ENCODE measurements around the gene RAB14.
A peak's percentile ranks its signal among the peaks of the same experiment; 100 is the strongest.

Gene RAB14

DNA sequence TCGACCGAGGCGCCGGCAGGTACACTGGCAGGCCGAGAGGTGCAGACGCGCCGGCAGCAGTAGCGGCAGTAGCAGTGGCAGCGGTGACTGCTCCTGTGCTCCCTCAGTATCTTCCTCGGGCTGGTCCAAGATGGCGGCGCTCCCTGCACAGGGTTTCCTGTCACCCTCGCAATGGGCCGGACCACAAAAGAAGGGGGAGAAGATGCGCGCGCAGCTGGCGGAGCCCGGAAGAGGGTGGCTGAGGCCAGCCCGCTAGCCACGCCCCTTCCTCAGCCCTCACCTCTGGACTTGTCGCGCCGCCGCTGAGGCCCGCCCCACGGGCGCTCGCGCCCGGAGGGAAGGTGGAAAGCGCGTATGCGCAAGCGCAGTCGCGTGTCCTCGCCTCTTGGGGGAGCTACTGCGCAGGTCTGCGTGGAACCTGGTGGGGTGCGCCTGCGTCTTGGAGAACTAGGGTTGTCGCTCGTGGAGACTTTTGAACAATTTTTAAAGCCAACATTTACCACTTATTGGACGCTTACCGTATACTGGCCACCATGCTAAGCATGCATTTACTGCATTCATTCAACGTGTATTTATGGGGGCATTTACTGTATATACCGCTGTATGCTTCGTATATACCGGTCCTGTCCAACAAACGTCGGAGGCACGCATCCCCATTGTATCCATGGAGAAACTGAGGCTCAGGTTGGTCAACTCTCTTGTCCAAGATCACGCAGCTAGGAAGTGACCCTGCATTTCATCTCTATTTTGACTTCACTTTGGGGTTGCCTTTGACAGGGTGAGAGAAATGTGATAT, at the start of gene RAB14:
RAB14 (minus strand) TSS at position 132 of the 796 bp plus-strand sequence. CDS start 8,457 bp downstream, outside the sequence.
- peak; percentile 99 for DNase-seq

DNA sequence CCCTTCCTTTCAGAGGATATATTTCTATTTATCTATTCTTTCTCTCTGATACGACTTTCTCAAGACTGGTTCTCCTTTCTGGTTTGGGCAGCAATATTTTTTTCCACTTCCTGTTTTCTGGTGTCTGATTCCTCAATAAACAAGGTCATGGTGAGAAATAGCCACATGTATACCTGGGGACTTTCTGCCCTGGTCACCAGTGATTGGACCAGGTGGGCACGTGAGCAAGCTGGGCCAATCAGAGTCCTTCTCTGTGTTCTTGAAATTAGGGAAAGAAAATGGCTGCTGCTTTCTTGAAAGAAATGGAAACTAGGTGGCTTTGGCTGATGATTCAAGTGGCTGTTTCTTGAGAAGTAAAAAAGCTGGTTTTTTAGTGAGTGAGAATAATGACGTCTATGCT, 47.9 kb upstream of the RAB14 start:
- no peak for DNase-seq

DNA sequence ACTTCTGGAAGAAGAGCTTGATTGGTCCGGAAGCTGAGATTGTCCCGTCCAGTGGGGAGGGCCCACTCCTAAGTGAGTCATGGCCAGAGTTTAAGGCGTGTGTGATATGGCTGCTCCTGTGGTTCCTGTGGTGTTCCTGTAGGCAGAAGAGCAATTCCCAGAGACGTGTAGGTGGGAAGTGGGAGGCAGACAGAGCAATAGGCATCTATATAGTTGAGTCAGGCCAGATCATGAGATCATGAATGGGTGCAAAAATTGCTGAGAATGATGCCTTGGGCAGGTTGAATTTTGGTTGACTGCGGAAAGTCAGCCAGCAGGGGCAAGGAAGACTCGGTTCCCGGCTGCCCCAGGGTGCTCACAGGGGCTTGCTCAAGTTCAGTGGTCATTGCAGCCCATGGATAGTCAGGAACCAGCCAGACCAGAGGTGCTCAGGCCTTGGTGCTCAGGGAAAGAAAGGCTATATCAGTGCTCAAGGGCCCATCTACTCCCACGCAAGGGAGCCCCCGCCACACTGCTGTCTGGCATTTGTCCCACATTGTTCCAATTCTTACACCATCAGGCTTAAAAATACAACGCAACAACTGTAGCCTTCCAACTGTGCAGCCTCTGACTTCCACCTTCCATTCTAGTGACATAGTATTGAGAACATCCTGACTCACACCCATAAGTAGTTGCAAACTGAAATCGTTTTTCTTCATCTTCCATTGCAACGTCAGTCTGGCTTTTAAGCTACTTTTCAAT, 45.3 kb upstream of the RAB14 start:
- DNase-seq = no peak

DNA sequence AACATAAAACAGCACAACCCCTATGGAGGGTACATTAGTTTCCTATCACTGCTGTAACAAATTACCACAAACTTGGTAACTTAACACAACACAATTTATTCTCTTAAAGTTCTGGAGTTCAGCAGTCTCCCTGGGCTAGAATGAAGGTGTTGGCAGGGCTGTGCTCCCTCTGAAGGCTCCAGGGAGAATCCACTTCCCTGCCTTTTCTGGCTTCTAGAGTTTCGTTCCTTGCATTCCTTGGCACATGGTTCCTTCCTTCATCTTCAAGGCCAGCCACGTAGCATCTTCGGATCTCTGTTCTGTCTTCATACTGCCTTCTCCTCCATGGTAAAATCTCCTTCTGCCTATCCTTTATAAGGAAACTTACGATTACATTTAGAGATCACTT, 41.3 kb upstream of the RAB14 start:
- no peak for DNase-seq

DNA sequence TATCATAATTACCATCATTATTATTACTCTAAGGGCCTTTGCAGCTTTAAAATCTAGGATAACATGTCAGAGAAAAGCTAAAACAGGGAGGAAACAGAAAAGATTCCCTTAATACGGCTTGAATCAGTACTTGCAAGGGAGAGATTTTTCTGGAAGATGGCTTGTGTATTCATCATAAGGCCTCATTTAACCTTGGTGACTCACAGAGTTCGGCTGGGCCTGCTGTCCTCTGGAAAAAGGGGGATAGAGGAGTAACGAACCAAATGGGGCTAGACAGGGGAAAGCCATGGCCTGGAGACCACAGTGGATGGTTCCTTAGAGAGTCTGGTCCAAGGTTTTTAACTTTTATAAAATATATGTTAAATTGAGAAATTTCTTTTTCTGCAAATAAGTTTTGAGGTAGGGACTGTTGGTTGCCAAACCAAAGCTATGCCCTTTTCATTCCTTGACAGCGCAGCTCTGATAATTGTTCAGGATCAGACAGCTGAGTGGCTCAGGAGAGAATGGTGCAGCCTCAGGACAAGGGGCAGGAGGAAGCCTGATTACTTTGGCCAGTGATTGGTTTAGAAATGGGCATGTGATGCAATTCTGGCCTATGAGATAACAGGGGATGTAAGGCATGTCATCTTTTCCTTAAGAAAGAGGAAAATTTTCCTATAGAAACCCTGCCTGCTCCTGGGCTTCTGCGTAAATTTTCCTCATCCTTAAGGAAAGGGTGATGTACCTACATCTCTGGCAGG, 40.7 kb upstream of the RAB14 start:
- no peak for DNase-seq

DNA sequence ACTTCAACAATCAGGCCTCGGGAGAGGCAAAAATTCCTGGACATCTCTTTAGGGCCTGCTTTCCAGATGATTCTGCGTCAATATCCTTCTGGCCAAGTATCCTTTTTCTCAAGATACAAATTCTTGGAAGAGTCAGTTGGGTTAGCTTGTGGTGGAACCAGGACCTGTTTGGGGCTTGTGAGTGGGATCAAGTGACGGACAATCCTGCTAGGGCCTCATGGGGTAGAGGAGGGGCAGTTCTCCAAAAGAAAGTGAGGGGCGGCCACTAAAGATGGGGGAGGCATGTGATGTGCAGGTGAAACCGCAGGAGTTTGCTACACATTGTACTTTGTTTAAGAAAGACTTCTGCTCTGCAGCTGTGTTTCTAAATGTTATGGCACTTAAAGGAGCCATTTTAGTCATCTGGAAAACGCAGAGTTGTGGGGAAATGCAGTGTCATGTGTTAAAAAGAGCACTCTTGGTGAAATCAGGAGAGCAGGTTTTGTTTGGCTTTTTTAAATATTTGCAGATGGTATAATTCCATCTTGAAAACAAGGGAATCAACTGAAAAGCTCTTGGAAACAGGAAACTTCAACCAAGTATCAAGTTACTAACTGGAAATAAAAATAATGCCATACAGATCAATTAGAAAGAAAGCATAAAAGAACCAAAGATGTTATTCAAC, 38.9 kb upstream of the RAB14 start:
- peak; percentile 35 for DNase-seq

DNA sequence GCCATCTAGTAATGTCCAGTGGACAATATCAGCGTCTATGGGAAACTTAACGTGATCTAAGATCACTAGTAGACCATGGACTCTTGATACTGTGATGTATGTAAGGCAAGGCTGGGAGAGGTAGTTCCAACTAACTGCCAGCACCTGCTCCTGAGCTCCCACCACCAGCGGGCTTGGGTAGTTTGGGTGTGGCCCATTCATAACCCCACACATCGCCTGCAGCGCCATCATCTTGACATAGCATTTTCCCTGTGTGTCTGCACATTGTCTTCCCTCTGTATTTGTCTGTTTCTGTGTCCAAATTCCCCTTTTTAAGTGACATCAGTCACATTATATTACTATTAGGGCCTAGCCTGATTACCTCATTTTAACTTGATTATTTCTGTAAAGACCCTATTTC, 38.2 kb upstream of the RAB14 start:
- no peak for DNase-seq

DNA sequence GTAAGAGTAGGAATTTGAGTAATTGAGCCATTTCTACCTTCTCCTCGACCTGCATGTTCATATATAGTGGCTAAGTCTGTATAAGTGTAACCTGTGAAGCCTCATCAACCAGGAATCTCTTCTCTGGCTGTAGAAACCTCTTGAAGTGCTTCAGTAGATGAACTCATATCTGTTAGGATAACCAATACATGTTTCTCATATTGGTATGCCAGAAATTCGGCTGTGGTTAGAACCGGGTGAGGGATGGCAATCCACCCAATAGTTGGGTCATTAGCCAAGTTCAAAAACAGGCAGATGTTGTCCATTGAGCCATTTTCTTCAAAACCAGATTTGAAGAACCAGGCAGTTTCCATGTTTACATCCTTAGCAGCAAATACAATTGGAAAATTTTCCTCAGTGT, 37.4 kb upstream of the RAB14 start:
- no peak for DNase-seq

DNA sequence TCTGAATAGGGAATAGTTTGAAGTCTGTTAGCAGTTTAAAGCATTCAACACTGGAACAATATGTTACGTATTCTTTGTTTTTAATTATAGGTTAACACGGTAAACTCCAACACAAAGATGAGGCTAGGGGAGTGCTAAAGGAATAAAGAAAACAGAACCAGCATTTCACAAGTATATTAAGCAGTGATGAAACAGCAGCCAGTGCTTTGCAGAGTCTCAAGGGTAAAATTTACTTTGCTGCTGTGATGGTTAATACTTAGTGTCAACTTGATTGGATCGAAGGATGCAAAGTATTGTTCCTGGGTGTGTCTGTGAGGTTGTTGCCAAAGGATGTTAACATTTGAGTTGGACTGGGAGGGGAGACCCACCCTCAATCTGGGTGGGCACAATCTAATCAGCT, 36.2 kb upstream of the RAB14 start:
- no peak for DNase-seq

DNA sequence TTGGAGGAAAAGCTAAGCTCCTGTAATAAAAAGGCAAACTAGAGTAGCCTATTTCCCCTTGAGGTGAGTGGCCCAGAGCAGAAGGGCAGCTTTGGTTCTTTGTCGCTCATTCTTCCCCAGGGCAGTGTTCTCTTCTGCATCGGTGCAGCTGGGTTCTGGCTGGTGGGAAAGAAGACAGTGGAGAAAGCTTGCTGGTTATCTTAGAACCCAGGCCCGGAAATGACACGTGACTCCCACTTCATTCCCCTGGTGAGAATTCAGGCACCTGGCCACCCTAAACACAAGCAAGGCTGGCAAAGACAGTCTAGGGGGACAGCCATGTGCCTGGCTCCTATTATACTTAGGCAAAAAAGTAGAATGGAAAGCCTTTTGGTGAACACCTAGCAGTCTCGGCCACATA, 33.8 kb upstream of the RAB14 start:
- DNase-seq = no peak

DNA sequence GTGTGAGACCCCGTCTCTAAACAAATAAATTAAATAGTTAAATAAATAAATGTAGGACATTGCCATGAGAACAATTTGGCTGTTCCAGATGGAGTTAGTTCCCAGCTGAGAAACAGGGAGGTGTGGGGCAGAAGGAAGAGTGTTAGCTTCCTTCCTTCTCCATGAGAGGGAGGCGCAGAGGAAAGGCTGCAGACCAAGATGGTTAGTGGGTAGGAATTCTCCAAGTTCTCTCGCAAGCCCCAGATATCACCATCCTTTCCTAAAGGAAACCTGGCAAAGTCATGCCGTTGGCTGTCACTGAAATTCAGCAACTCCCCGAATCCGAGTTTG, 33.1 kb upstream of the RAB14 start:
- DNase-seq = no peak

DNA sequence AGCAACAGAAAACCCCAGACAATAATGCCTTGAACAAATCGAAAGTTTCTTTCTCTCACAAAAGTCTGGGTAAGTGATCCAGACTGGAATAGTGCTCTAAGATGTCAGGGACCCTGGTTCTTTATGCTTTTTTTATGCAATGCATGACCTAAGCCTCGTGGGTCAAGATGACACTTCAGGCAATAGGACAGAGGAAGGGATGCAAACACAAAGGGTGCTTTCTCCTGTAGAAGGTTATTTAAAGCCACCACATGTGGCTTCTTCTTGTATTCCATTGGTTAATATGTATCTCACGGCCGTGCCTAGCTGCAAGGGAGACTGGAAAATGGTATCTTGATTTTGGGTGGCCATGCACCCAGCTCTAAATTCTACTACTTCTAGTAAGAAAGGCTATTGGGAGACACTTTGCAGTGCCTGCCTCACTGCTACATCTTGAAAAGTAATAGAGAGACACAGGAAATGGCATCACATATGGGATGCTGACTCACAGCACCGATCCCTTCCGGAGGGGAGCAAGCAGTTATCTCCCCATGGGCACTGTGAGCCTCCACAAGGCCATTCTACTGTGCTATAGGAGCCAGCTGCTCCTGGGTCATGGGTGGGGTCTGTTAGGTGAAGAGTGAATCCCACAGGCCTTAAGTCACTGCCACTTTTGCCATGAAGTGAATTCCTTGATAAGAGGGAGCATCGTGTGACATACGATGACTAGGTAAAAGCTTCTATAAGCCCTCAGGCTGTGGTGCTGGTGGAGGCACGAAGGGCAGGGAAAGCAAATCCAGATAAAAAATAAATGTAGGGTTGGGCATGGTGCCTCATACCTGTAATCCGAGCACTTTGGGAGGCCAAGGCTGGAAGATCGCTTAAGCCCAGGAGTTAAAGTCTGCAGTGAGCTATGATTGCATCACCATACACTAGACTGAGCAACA, 32.5 kb upstream of the RAB14 start:
- DNase-seq = no peak

DNA sequence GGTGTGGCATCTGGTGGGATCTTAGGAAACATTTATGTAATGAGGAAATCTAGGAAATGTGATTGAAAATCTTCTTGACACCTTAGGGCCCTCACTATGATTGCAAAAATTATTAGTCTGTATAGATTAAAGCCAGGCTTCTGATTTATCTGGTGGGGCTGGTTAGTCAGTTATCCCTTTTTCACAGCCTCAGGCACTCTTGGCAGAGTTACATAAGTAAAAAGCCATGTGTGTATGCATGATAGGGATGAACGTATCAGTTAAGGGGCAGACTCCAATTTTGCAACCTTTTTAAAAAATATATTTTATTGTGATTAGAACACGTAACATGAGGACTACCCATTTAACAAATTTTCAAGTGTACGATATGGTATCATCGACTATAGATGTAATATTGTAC, 30.6 kb upstream of the RAB14 start:
- no peak for DNase-seq

DNA sequence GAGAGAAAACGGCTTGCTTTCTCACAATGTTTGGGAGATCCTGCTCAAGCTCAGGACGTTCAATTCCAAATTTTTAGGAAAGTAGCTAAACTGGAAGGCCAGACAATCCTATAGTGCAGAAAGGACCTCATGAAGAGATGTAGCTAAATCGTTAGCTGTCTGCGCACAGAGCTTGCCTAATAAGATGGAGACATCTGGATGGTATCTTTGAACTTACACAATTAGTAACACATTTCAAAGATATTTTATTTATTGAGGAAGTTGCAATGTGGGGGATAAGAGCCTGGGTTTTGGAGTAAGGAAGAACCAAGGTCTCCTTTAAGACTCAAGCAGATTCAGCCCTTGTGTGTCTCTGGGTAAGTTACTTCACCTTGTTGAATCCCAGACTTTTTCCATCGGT, 28.6 kb upstream of the RAB14 start:
- DNase-seq = no peak

DNA sequence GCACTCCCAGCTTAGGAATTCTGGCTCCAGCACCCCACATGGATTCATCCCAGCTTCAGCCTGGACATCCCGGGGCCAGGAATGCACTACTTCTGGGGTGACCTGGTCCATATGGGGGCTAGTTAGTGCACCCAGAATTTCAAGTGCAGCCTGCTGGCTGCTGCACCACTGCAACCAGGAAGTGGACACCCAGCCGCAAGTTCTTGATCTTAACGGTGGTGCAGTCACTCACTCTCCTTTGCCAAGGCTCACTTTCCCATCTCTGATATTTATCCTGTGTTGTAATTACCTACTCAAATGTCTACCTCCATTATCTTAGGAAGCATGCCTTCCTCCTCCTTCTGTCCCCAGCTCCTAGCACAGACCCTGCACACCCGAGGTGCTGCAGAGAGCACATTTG, 26.2 kb upstream of the RAB14 start:
- no peak for DNase-seq

DNA sequence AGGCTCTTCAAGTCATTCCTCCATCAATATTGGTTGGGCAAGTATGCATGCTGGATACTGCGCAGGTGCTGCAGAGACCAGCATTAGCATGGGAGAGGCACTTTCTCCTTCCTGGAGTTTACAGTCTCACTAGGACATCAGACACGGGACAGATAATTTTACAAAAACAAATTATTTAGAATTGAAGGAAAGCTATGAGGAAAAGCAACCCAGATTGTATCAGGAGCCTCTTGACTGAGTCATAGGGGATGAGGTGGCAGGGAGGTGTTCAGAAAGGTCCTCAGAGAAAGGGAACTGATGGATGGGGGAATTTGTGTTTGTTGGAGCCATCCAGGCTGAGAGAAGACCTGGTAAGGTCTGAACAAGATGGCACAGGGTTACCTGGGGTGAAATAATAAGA, 24.5 kb upstream of the RAB14 start:
- DNase-seq = no peak

DNA sequence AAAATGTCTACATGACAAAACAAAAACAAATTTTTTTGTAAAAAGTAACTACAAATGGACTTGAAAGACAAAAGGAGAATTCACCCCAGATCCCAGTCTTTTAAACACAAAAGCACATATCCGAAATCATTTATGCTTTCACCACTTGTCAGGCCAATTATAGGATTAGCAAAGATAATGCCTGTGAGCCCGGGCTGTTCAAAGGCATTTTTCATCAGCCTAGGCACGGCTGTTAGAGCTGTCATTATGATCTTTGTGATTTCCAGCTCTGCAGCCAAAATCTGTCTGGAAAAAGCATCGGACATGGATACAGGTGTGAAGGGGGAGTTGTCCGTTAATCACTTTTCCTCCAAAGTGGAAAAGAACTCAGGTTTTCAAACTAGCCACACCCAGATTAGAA, 23.6 kb upstream of the RAB14 start:
- DNase-seq = no peak

DNA sequence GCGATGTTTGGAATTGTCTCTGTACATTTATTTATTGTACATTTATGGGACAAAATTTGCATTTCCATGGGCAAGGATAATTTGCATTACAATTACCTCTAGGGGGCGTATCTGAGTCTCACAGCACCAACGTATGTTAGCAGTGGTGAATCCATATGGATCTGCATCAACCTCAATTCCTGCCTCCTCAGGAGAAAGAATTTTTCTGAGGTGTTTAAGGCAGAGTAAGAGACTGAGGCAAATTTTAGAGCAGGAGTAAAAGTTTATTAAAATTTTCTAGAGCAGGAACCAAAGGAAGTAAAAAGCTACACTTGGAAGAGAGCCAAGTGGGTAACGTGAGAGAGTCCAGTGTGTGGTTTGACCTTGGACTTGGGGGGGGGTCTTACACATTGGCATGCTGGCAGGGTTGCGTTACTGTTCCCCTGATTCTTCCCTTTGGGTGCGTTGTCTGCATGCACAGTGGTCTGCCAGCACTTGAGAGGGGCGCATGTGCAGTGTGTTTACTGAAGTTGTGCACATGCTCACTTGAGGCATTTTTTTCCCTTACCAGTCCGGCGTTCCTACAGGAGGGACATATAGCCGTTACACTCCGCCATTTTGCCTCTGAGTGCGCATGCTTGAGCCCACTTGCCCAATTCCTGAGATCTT, 21.0 kb upstream of the RAB14 start:
- DNase-seq = peak; percentile 32

DNA sequence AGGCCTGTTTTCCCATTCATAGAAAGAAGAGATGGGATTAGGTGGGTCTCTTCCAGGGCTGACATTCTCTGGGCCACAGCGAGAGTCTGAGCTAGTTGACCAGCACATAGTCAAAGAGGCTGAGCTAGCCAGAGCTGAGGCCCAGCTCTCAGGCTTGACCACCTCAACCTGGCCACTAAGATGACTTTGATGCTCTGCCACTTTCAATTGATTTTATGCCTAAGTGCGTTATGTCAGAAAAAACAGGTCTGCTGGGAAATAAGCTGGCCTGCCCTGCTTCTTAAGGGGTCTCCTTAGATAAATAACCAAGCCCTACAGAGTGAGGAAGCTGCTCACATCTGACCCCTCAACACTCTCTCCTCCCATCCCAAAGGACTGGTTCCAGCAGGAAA, 20.0 kb upstream of the RAB14 start:
- DNase-seq = no peak

DNA sequence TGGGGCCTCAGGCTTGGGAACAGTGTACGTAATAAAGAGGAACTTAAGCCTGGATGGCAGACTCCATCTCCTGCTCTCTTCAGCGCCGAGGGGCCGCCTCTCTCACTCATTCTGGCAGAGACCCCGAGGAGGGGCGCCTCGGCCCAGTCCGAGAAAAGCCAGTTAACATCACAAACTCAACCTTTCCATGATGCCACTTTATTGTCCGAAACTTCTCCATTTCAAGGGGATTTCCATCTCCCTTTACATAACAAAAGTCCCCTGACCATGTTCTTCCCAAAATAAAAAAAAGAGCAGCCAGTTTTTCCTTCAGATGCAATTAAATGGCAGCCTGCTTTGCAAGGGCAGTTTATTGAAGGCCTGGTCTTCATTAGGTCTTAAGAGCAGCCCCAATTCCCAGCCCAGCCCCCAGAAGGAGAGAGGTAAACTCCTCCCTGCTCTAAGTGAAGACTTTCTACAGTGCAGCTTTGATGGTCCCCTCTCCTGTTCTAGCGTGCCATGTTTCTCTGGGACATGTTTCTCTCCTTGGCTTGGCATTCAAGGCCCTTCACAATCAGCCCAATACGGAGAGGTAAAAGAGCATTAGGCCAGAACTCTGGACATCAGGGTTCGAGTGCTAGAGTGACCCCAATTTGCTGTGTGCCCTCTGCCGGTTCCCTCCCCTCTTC, 19.5 kb upstream of the RAB14 start:
- no peak for DNase-seq

DNA sequence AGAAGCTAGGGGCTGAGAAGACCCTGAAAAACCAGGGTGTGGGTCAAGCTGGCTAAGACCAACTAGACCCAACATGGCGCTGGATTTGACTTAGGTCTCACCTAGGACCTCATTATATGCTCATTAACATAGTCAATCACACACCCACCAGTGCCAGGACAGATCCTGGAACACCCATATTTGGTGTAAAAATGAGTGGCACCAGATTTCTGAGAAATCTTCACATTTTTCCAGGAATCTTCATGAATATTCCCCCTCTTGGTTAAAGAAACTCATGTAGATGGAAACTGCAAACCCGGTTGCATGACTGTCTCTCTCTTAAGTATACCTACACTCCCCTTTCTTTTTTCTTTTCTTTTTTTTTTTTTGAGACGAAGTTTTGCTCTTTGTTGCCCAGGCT, 17.9 kb upstream of the RAB14 start:
- DNase-seq = no peak
